ENCODE measurements around the gene ITPKA.

Gene ITPKA

DNA sequence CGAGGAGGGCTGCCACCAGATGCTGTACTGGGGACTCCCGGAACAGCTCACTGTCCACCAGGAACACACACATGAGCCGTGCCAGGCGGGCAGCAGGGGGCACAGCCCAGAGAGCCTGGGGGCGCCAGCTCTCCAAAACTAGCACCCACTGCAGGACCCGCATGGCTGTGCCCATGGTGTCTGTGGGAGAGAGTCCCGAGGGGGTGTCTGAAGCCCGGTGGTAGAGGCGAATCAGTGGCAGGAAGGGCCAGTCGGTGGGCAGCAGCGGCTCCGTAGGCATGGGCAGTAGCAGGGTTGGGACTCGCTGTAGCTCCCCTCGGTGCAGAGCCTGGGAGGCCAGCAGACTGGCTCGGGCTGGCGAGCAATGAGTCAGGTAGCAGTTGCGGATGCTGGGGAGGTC is 27.0 kb downstream of the ITPKA start:
- H3K36me3 ChIP-seq: peaks cover 79% of the 10 kb centered on the region
- TF ChIP-seq Cebpa-rat (IDR thresholded peaks at IDR 0.05): no peak
- H3K4me2 ChIP-seq: no peak overlapping the region
- H3K27ac ChIP-seq: no peak overlapping the region
- H3K4me1 ChIP-seq: peaks cover 10% of the 10 kb centered on the region; the same call in 1 of the 2 replicates
- no peaks in the 10 kb centered on the region for H3K9me3 ChIP-seq
- no peak overlapping the region for H3K4me3 ChIP-seq
- H3K9ac ChIP-seq: no peak overlapping the region
- H4K20me1 ChIP-seq: no peaks in the 10 kb centered on the region
- H3K27me3 ChIP-seq: no peaks in the 10 kb centered on the region

GRCh38 chr15:41521614-41522013 is 27.9 kb downstream of the ITPKA start:
- no peak overlapping the region for H3K27ac ChIP-seq
- no peaks in the 10 kb centered on the region for H3K27me3 ChIP-seq
- TF ChIP-seq Cebpa-rat (IDR thresholded peaks at IDR 0.05): no peak
- no peaks in the 10 kb centered on the region for H3K9me3 ChIP-seq
- no peak overlapping the region for H3K4me2 ChIP-seq
- H3K4me3 ChIP-seq: no peak overlapping the region
- H3K36me3 ChIP-seq: peaks cover 85% of the 10 kb centered on the region
- no peak overlapping the region for H3K9ac ChIP-seq
- no peaks in the 10 kb centered on the region for H4K20me1 ChIP-seq
- H3K4me1 ChIP-seq: peaks cover 10% of the 10 kb centered on the region; the same call in 1 of the 2 replicates

GRCh38 chr15:41523097-41523496 is 29.4 kb downstream of the ITPKA start:
- no peaks in the 10 kb centered on the region for H4K20me1 ChIP-seq
- H3K9ac ChIP-seq: no peak overlapping the region
- peaks cover 85% of the 10 kb centered on the region for H3K36me3 ChIP-seq
- no peaks in the 10 kb centered on the region for H3K27me3 ChIP-seq
- H3K4me1 ChIP-seq: peaks cover 4% of the 10 kb centered on the region; the same call in 1 of the 2 replicates
- no peak overlapping the region for H3K27ac ChIP-seq
- H3K4me3 ChIP-seq: no peak overlapping the region
- no peak for TF ChIP-seq Cebpa-rat (IDR thresholded peaks at IDR 0.05)
- no peaks in the 10 kb centered on the region for H3K9me3 ChIP-seq
- no peak overlapping the region for H3K4me2 ChIP-seq

- Histone ChIP-seq H3K4me2 (peak overlapping the region; percentile 65), H3K4me3 (no peak overlapping the region), H3K9ac (peak overlapping the region; percentile 72; the same call in 1 of the 2 replicates), H4K20me1 (no peaks in the 10 kb centered on the region), H3K9me3 (no peaks in the 10 kb centered on the region), H3K27ac (peak overlapping the region; percentile 83), H3K4me1 (peaks cover 40% of the 10 kb centered on the region), H3K27me3 (no peaks in the 10 kb centered on the region), H3K36me3 (peaks cover 85% of the 10 kb centered on the region)
- TF ChIP-seq Cebpa-rat (IDR thresholded peaks at IDR 0.05): no peak
Observed at GRCh38 chr15:41530363-41530956, 36.8 kb downstream of the ITPKA start.

GRCh38 chr15:41535544-41535943 is 41.9 kb downstream of the ITPKA start:
- no peak overlapping the region for H3K27ac ChIP-seq
- H3K4me1 ChIP-seq: peaks cover 49% of the 10 kb centered on the region
- H3K9me3 ChIP-seq: no peaks in the 10 kb centered on the region
- no peaks in the 10 kb centered on the region for H3K27me3 ChIP-seq
- peaks cover 55% of the 10 kb centered on the region for H3K36me3 ChIP-seq
- no peak overlapping the region for H3K4me3 ChIP-seq
- no peak overlapping the region for H3K9ac ChIP-seq
- peak overlapping the region; percentile 19 for H3K4me2 ChIP-seq
- TF ChIP-seq Cebpa-rat (IDR thresholded peaks at IDR 0.05): no peak
- no peaks in the 10 kb centered on the region for H4K20me1 ChIP-seq

GRCh38 chr15:41536866-41537265 is 43.2 kb downstream of the ITPKA start:
- Histone ChIP-seq H3K4me1 (peaks cover 35% of the 10 kb centered on the region), H3K27me3 (no peaks in the 10 kb centered on the region), H4K20me1 (no peaks in the 10 kb centered on the region), H3K4me3 (no peak overlapping the region), H3K9me3 (no peaks in the 10 kb centered on the region), H3K9ac (no peak overlapping the region), H3K4me2 (peak overlapping the region; percentile 15; the same call in 1 of the 2 replicates), H3K36me3 (peaks cover 59% of the 10 kb centered on the region), H3K27ac (no peak overlapping the region)
- no peak for TF ChIP-seq Cebpa-rat (IDR thresholded peaks at IDR 0.05)

- H3K27ac ChIP-seq: peak overlapping the region; percentile 86
- H3K36me3 ChIP-seq: 0 out of 2 replicates have a peak, but pooled peaks cover 5% of the 10 kb centered on the region
- peak overlapping the region; percentile 91 for H3K9ac ChIP-seq
- peak overlapping the region; percentile 85 for H3K4me2 ChIP-seq
- peaks cover 17% of the 10 kb centered on the region for H3K4me1 ChIP-seq
- TF ChIP-seq Cebpa-rat (IDR thresholded peaks at IDR 0.05): no peak
- no peaks in the 10 kb centered on the region for H4K20me1 ChIP-seq
- no peaks in the 10 kb centered on the region for H3K27me3 ChIP-seq
- peak overlapping the region; percentile 94 for H3K4me3 ChIP-seq
- H3K9me3 ChIP-seq: no peaks in the 10 kb centered on the region
Observed at GRCh38 chr15:41543521-41543870, 49.8 kb downstream of the ITPKA start.

- Histone ChIP-seq H3K9me3 (no peaks in the 10 kb centered on the region), H3K4me1 (peaks cover 17% of the 10 kb centered on the region), H3K36me3 (0 out of 2 replicates have a peak, but pooled peaks cover 5% of the 10 kb centered on the region), H4K20me1 (no peaks in the 10 kb centered on the region), H3K4me2 (peak overlapping the region; percentile 85), H3K27ac (no peak overlapping the region), H3K27me3 (no peaks in the 10 kb centered on the region), H3K4me3 (peak overlapping the region; percentile 94), H3K9ac (no peak overlapping the region; the same call in 1 of the 2 replicates)
- TF ChIP-seq Cebpa-rat (IDR thresholded peaks at IDR 0.05): 0 out of 2 replicates have a peak, but pooled peaks have one; percentile 7
Observed at GRCh38 chr15:41544650-41545015, 51.0 kb downstream of the ITPKA start.

- no peak overlapping the region for H3K9ac ChIP-seq
- H3K4me1 ChIP-seq: peaks cover 17% of the 10 kb centered on the region
- no peak for TF ChIP-seq Cebpa-rat (IDR thresholded peaks at IDR 0.05)
- H4K20me1 ChIP-seq: no peaks in the 10 kb centered on the region
- no peaks in the 10 kb centered on the region for H3K9me3 ChIP-seq
- no peak overlapping the region for H3K4me2 ChIP-seq
- H3K4me3 ChIP-seq: no peak overlapping the region
- no peak overlapping the region for H3K27ac ChIP-seq
- no peaks in the 10 kb centered on the region for H3K27me3 ChIP-seq
- 0 out of 2 replicates have a peak, but pooled peaks cover 5% of the 10 kb centered on the region for H3K36me3 ChIP-seq
Observed at GRCh38 chr15:41545218-41545617, 51.5 kb downstream of the ITPKA start.

GRCh38 chr15:41546851-41547786 is 53.4 kb downstream of the ITPKA start:
- Histone ChIP-seq H3K27me3 (no peaks in the 10 kb centered on the region), H4K20me1 (no peaks in the 10 kb centered on the region), H3K9me3 (no peaks in the 10 kb centered on the region), H3K9ac (no peak overlapping the region), H3K4me2 (no peak overlapping the region), H3K27ac (no peak overlapping the region), H3K36me3 (no peaks in the 10 kb centered on the region), H3K4me1 (peaks cover 17% of the 10 kb centered on the region), H3K4me3 (no peak overlapping the region)
- no peak for TF ChIP-seq Cebpa-rat (IDR thresholded peaks at IDR 0.05)

Data from BLaER1 (cell line).